ENCODE data around the gene ITGB4.

DNA sequence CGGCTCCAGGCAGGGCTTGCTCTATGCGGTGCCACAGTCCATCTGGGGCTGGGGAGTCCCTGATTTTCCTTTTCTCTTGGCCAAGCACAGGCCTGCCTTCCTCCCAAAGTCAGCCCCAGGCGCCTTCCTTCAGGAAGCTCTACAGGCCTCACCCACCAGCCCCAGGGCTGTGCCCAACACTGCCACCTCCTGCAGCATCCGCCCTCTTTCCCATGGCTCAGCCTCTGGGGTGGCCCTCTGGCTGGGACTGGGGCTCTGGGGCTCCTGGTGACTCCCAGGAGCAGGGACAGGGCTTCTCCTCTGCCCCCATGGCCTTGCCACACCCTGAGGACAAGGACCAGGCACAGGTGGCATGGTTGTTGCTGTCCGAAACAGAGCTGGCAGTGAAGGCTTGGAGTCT lies 817 bp downstream of the ITGB4 start:
- TF ChIP-seq, protein P1, sequence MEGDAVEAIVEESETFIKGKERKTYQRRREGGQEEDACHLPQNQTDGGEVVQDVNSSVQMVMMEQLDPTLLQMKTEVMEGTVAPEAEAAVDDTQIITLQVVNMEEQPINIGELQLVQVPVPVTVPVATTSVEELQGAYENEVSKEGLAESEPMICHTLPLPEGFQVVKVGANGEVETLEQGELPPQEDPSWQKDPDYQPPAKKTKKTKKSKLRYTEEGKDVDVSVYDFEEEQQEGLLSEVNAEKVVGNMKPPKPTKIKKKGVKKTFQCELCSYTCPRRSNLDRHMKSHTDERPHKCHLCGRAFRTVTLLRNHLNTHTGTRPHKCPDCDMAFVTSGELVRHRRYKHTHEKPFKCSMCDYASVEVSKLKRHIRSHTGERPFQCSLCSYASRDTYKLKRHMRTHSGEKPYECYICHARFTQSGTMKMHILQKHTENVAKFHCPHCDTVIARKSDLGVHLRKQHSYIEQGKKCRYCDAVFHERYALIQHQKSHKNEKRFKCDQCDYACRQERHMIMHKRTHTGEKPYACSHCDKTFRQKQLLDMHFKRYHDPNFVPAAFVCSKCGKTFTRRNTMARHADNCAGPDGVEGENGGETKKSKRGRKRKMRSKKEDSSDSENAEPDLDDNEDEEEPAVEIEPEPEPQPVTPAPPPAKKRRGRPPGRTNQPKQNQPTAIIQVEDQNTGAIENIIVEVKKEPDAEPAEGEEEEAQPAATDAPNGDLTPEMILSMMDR (IDR thresholded peaks at IDR 0.05; ENCODE audit: insufficient read depth, low read length): no peak
- TF ChIP-seq SPI1 (IDR thresholded peaks at IDR 0.05; ENCODE audit: borderline replicate concordance, low read depth): no peak
- TF ChIP-seq POLR2AphosphoS5 (IDR thresholded peaks at IDR 0.05; ENCODE audit: low read depth): no peak

All from HL-60 (cell line).